ENCODE results near the gene ELAVL1. TPM values are rescaled to one million over a fixed set of nuclear protein-coding genes. Genes with fewer than 3 reads are reported as not detected.

ELAVL1 gene
- total and polyA plus RNA-seq, 2 of the 13 experiments (the other 11 are each of a cell fraction or from before 2014, with no cell fraction given), result 27.9 to 38.4 TPM

GRCh38 chr19:7919610-7920518 lies 85.6 kb downstream of the ELAVL1 start, which contains the start of gene SNAPC2 (continued):
- peak; percentile 85; the same call in 1 of the 2 replicates for TF ChIP-seq SP1 (IDR thresholded peaks at IDR 0.05)
- peak; percentile 98 for TF ChIP-seq SP1 (CRISPR knock-in tag; IDR thresholded peaks at IDR 0.05)
- no peak for TF ChIP-seq FOXM1 (CRISPR knock-in tag; IDR thresholded peaks at IDR 0.05)
- TF ChIP-seq PHF5A (CRISPR knock-in tag; IDR thresholded peaks at IDR 0.05; ENCODE audit: low read depth, unreplicated experiment), result peak; percentile 71
- no peak; the same call in 1 of the 2 replicates for TF ChIP-seq ZNF773 (CRISPR knock-in tag; IDR thresholded peaks at IDR 0.05; ENCODE audit: borderline replicate concordance)
- no peak; the same call in 1 of the 2 replicates for TF ChIP-seq DR1 (CRISPR knock-in tag; IDR thresholded peaks at IDR 0.05)
- TF ChIP-seq SNAPC2 (CRISPR knock-in tag; IDR thresholded peaks at IDR 0.05), result 0 out of 2 replicates have a peak, but pooled peaks have one; percentile 48
- TF ChIP-seq ZFYVE20 (CRISPR knock-in tag; IDR thresholded peaks at IDR 0.05; ENCODE audit: borderline replicate concordance, low read depth), result no peak
- no peak; the same call in 1 of the 2 replicates for TF ChIP-seq ZNF232 (CRISPR knock-in tag; IDR thresholded peaks at IDR 0.05; ENCODE audit: borderline replicate concordance)
- no peak for TF ChIP-seq AHR (CRISPR knock-in tag; IDR thresholded peaks at IDR 0.05)
- TF ChIP-seq SRSF9 (IDR thresholded peaks at IDR 0.05; ENCODE audit: borderline replicate concordance, insufficient read depth, low read depth, low read length, poor library complexity, severe bottlenecking), result no peak
- TF ChIP-seq CCDC6 (CRISPR knock-in tag; IDR thresholded peaks at IDR 0.05), result peak; percentile 87
- TF ChIP-seq HDAC6 (IDR thresholded peaks at IDR 0.05; ENCODE audit: low read depth, low read length), result no peak
- TF ChIP-seq JUNB (CRISPR knock-in tag; IDR thresholded peaks at IDR 0.05; ENCODE audit: borderline replicate concordance), result no peak
- 0 out of 2 replicates have a peak, but pooled peaks have one; percentile 33 for TF ChIP-seq DNMT1 (CRISPR knock-in tag; IDR thresholded peaks at IDR 0.05)
- no peak for TF ChIP-seq NKX3-1 (CRISPR knock-in tag; IDR thresholded peaks at IDR 0.05)
- TF ChIP-seq KLF13 (CRISPR knock-in tag; IDR thresholded peaks at IDR 0.05), result 0 out of 2 replicates have a peak, but pooled peaks have one; percentile 47
- no peak for TF ChIP-seq SATB2 (CRISPR knock-in tag; IDR thresholded peaks at IDR 0.05)
- no peak for TF ChIP-seq NFIC (IDR thresholded peaks at IDR 0.05; ENCODE audit: low read length)
- no peak; the same call in 1 of the 2 replicates for TF ChIP-seq ZNF567 (CRISPR knock-in tag; IDR thresholded peaks at IDR 0.05; ENCODE audit: borderline replicate concordance)
- TF ChIP-seq SMC3 (IDR thresholded peaks at IDR 0.05; ENCODE audit: low read length), result no peak
- TF ChIP-seq NCOR1 (IDR thresholded peaks at IDR 0.05; ENCODE audit: borderline replicate concordance, low read length), result no peak; the same call in 1 of the 2 replicates
- no peak; the same call in 1 of the 2 replicates for TF ChIP-seq ZNF281 (CRISPR knock-in tag; IDR thresholded peaks at IDR 0.05; ENCODE audit: borderline replicate concordance)
- TF ChIP-seq FOXA1 (IDR thresholded peaks at IDR 0.05), result no peak
- no peak for TF ChIP-seq FOXA1 (CRISPR knock-in tag; IDR thresholded peaks at IDR 0.05)
- TF ChIP-seq, protein P1, sequence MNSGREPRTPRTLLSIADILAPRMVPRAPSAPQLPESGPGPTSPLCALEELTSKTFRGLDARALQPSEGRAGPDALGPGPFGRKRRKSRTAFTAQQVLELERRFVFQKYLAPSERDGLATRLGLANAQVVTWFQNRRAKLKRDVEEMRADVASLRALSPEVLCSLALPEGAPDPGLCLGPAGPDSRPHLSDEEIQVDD (CRISPR knock-in tag; IDR thresholded peaks at IDR 0.05; ENCODE audit: borderline replicate concordance), result no peak
- peak; percentile 81; the same call in 1 of the 2 replicates for TF ChIP-seq SALL2 (CRISPR knock-in tag; IDR thresholded peaks at IDR 0.05)
- peak; percentile 57 for TF ChIP-seq MXD4 (CRISPR knock-in tag; IDR thresholded peaks at IDR 0.05)
- TF ChIP-seq ZZZ3 (CRISPR knock-in tag; IDR thresholded peaks at IDR 0.05; ENCODE audit: borderline replicate concordance), result peak; percentile 44; the same call in 1 of the 2 replicates
